Panc1 (cell line): ENCODE measurements around the gene SFTA2.

Source experiments
- POLR2AphosphoS5 ChIP-seq: IDR thresholded peaks from 2 replicates; pipeline ENCODE4 v1.6.1; 2012; ENCODE audit warnings: mild to moderate bottlenecking, low read depth, low read length, moderate library complexity
- REST ChIP-seq, 2 experiments: IDR thresholded peaks; 2 replicates each; pipeline ENCODE4 v1.6.1; 2011 to 2012; ENCODE audit warnings: low read depth in 2 of 2, control low read depth in 1 of 2, low read length in 1 of 2, mild to moderate bottlenecking in 1 of 2, moderate library complexity in 1 of 2; ENCODE audit not compliant: insufficient read depth in 1 of 2
- SIN3A ChIP-seq: IDR thresholded peaks from 2 replicates; pipeline ENCODE4 v1.6.1; 2012; ENCODE audit warnings: low read depth, mild to moderate bottlenecking, low read length, moderate library complexity, borderline replicate concordance; ENCODE audit not compliant: insufficient read depth
- TCF7L2 ChIP-seq: IDR thresholded peaks from 2 replicates; pipeline ENCODE4 v1.6.1; 2011; ENCODE audit warnings: mild to moderate bottlenecking, low read depth, low read length, inconsistent platforms
- TF ChIP-seq, protein P1 (sequence below): fragments of 450-650 bp; IDR thresholded peaks from 2 replicates; pipeline ENCODE4 v1.5.1; 2017; ENCODE audit warnings: mild to moderate bottlenecking

DNA sequence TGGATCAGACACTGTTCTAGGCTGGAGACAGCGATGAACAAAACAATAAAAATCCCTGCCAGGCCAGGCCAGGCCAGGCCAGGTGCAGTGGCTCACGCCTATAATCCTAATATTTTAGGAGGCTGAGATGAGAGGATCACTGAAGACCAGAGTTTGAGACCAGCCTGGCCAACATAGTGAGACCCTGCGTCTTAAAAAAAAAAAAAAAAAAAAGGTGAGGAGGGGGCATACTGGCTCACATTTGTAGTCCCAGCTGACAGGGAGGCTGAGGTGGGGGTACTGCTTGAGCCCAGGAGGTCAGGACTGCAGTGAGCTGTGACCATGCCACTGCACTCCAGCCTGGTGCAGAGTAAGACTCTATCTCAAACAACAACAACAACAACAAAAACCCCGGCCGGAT is 13.3 kb upstream of the SFTA2 start:
- TF ChIP-seq, protein P1, sequence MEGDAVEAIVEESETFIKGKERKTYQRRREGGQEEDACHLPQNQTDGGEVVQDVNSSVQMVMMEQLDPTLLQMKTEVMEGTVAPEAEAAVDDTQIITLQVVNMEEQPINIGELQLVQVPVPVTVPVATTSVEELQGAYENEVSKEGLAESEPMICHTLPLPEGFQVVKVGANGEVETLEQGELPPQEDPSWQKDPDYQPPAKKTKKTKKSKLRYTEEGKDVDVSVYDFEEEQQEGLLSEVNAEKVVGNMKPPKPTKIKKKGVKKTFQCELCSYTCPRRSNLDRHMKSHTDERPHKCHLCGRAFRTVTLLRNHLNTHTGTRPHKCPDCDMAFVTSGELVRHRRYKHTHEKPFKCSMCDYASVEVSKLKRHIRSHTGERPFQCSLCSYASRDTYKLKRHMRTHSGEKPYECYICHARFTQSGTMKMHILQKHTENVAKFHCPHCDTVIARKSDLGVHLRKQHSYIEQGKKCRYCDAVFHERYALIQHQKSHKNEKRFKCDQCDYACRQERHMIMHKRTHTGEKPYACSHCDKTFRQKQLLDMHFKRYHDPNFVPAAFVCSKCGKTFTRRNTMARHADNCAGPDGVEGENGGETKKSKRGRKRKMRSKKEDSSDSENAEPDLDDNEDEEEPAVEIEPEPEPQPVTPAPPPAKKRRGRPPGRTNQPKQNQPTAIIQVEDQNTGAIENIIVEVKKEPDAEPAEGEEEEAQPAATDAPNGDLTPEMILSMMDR, result no peak
- TF ChIP-seq REST (IDR thresholded peaks at IDR 0.05; ENCODE audit: insufficient read depth in 1 of 2, low read depth in 2 of 2, low read length in 1 of 2) (no peak), SIN3A (no peak), TCF7L2 (no peak), POLR2AphosphoS5 (no peak)
